Measurements from ENCODE around the gene MRPL17.
A peak's percentile ranks its signal among the peaks of the same experiment; 100 is the strongest.

Gene MRPL17

GRCh38 chr11:6646071-6646470 is 37.1 kb downstream of the MRPL17 start:
- Histone ChIP-seq H3K79me2 (ENCODE audit: insufficient read depth, low read length) (no peaks in the 10 kb centered on the region), H3K4me2 (ENCODE audit: low read depth, low read length, poor library complexity, severe bottlenecking) (peak overlapping the region; percentile 86), H2AFZ (ENCODE audit: low read length) (peak overlapping the region; percentile 83; the same call in 1 of the 2 replicates), H4K20me1 (ENCODE audit: insufficient read depth, low read length, poor library complexity, severe bottlenecking) (no peaks in the 10 kb centered on the region), H3K36me3 (ENCODE audit: insufficient read depth, low read length) (no peaks in the 10 kb centered on the region), H3K9ac (ENCODE audit: low read depth, low read length, poor library complexity, severe bottlenecking) (peak overlapping the region; percentile 62), H3K27me3 (ENCODE audit: insufficient read depth, low read length, poor library complexity, severe bottlenecking) (no peaks in the 10 kb centered on the region), H3K9me3 (ENCODE audit: insufficient read depth, low read depth, low read length) (no peaks in the 10 kb centered on the region), H3F3A (ENCODE audit: low read depth) (no peaks in the 10 kb centered on the region), H3K4me3 (ENCODE audit: low read length, poor library complexity, severe bottlenecking) (peak overlapping the region; percentile 57), H3K4me1 (ENCODE audit: insufficient read depth, low read length, poor library complexity, severe bottlenecking) (peaks cover 28% of the 10 kb centered on the region), H3K9me2 (replicated peaks; ENCODE audit: low read depth, low read length) (no peaks in the 10 kb centered on the region)
- no peak for TF ChIP-seq EZH2phosphoT487 (IDR thresholded peaks at IDR 0.05; ENCODE audit: borderline replicate concordance)
- TF ChIP-seq CTCF (conservative IDR thresholded peaks at IDR 0.05; ENCODE audit: low read length): no peak

GRCh38 chr11:6642957-6643356 is 40.2 kb downstream of the MRPL17 start:
- Histone ChIP-seq H3K27me3 (ENCODE audit: insufficient read depth, low read length, poor library complexity, severe bottlenecking) (no peaks in the 10 kb centered on the region), H3K4me1 (ENCODE audit: insufficient read depth, low read length, poor library complexity, severe bottlenecking) (peaks cover 33% of the 10 kb centered on the region), H3K79me2 (ENCODE audit: insufficient read depth, low read length) (no peaks in the 10 kb centered on the region), H2AFZ (ENCODE audit: low read length) (no peak overlapping the region), H3F3A (ENCODE audit: low read depth) (no peaks in the 10 kb centered on the region), H3K9me2 (replicated peaks; ENCODE audit: low read depth, low read length) (no peaks in the 10 kb centered on the region), H3K4me2 (ENCODE audit: low read depth, low read length, poor library complexity, severe bottlenecking) (no peak overlapping the region), H3K4me3 (ENCODE audit: low read length, poor library complexity, severe bottlenecking) (no peak overlapping the region), H3K36me3 (ENCODE audit: insufficient read depth, low read length) (no peaks in the 10 kb centered on the region), H3K9ac (ENCODE audit: low read depth, low read length, poor library complexity, severe bottlenecking) (no peak overlapping the region), H4K20me1 (ENCODE audit: insufficient read depth, low read length, poor library complexity, severe bottlenecking) (no peaks in the 10 kb centered on the region), H3K9me3 (ENCODE audit: insufficient read depth, low read depth, low read length) (no peaks in the 10 kb centered on the region)
- no peak for TF ChIP-seq CTCF (conservative IDR thresholded peaks at IDR 0.05; ENCODE audit: low read length)
- no peak for TF ChIP-seq EZH2phosphoT487 (IDR thresholded peaks at IDR 0.05; ENCODE audit: borderline replicate concordance)

- Histone ChIP-seq H3K9me3 (ENCODE audit: insufficient read depth, low read depth, low read length) (no peaks in the 10 kb centered on the region), H3K27me3 (ENCODE audit: insufficient read depth, low read length, poor library complexity, severe bottlenecking) (no peaks in the 10 kb centered on the region), H3K9ac (ENCODE audit: low read depth, low read length, poor library complexity, severe bottlenecking) (no peak overlapping the region), H3K36me3 (ENCODE audit: insufficient read depth, low read length) (no peaks in the 10 kb centered on the region), H3K79me2 (ENCODE audit: insufficient read depth, low read length) (no peaks in the 10 kb centered on the region), H3K4me3 (ENCODE audit: low read length, poor library complexity, severe bottlenecking) (no peak overlapping the region), H3K4me1 (ENCODE audit: insufficient read depth, low read length, poor library complexity, severe bottlenecking) (peaks cover 15% of the 10 kb centered on the region), H4K20me1 (ENCODE audit: insufficient read depth, low read length, poor library complexity, severe bottlenecking) (no peaks in the 10 kb centered on the region), H3K4me2 (ENCODE audit: low read depth, low read length, poor library complexity, severe bottlenecking) (no peak overlapping the region), H2AFZ (ENCODE audit: low read length) (no peak overlapping the region), H3K9me2 (replicated peaks; ENCODE audit: low read depth, low read length) (no peaks in the 10 kb centered on the region), H3F3A (ENCODE audit: low read depth) (no peaks in the 10 kb centered on the region)
- no peak for TF ChIP-seq EZH2phosphoT487 (IDR thresholded peaks at IDR 0.05; ENCODE audit: borderline replicate concordance)
- no peak for TF ChIP-seq CTCF (conservative IDR thresholded peaks at IDR 0.05; ENCODE audit: low read length)
Measured at GRCh38 chr11:6640985-6641701, 42.0 kb downstream of the MRPL17 start.

All from Loucy (cell line).